ENCODE results near the gene ST7.

The ST7 gene

DNA sequence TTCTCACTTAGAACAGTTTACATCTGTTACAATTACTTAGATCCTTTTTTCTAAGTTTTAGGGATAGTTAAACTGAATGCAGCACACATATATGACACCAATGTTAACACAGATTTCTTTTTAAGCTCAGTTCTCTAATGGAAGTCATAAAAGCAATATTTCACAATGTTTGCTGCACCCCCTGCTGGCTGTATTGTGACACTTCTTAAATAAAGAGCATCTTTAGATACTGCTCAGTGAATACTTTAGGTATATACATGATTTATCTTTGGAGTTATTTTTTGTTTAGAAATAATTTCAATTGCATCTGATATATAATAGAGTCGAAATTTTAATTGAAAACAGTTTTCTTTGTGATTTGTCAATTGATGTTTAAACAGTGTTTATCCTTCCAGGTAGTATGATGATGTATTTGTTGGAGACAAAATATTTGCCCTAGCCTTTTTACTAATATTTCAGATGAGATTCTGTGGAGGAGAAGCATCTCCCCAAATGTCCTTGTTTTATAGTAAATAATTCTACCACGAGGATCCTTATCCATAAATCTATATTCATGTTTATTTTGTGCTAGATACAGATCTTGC lies 174.4 kb downstream of the ST7 start:
- Histone ChIP-seq H3K4me2 (ENCODE audit: low read depth, low read length, poor library complexity, severe bottlenecking) (no peak overlapping the region), H2AFZ (ENCODE audit: low read length) (no peak overlapping the region), H3K79me2 (ENCODE audit: insufficient read depth, low read length) (no peaks in the 10 kb centered on the region), H3K9me2 (replicated peaks; ENCODE audit: low read depth, low read length) (no peaks in the 10 kb centered on the region), H4K20me1 (ENCODE audit: insufficient read depth, low read length, poor library complexity, severe bottlenecking) (no peaks in the 10 kb centered on the region), H3K9me3 (ENCODE audit: insufficient read depth, low read depth, low read length) (no peaks in the 10 kb centered on the region), H3K36me3 (ENCODE audit: insufficient read depth, low read length) (no peaks in the 10 kb centered on the region), H3K4me3 (ENCODE audit: low read length, poor library complexity, severe bottlenecking) (no peak overlapping the region), H3F3A (ENCODE audit: low read depth) (no peaks in the 10 kb centered on the region), H3K9ac (ENCODE audit: low read depth, low read length, poor library complexity, severe bottlenecking) (no peak overlapping the region), H3K27me3 (ENCODE audit: insufficient read depth, low read length, poor library complexity, severe bottlenecking) (no peaks in the 10 kb centered on the region), H3K4me1 (ENCODE audit: insufficient read depth, low read length, poor library complexity, severe bottlenecking) (peaks cover 5% of the 10 kb centered on the region)
- no peak for TF ChIP-seq EZH2phosphoT487 (IDR thresholded peaks at IDR 0.05; ENCODE audit: borderline replicate concordance)
- TF ChIP-seq, protein P1, sequence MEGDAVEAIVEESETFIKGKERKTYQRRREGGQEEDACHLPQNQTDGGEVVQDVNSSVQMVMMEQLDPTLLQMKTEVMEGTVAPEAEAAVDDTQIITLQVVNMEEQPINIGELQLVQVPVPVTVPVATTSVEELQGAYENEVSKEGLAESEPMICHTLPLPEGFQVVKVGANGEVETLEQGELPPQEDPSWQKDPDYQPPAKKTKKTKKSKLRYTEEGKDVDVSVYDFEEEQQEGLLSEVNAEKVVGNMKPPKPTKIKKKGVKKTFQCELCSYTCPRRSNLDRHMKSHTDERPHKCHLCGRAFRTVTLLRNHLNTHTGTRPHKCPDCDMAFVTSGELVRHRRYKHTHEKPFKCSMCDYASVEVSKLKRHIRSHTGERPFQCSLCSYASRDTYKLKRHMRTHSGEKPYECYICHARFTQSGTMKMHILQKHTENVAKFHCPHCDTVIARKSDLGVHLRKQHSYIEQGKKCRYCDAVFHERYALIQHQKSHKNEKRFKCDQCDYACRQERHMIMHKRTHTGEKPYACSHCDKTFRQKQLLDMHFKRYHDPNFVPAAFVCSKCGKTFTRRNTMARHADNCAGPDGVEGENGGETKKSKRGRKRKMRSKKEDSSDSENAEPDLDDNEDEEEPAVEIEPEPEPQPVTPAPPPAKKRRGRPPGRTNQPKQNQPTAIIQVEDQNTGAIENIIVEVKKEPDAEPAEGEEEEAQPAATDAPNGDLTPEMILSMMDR (conservative IDR thresholded peaks at IDR 0.05; ENCODE audit: low read length), result peak; percentile 90

DNA sequence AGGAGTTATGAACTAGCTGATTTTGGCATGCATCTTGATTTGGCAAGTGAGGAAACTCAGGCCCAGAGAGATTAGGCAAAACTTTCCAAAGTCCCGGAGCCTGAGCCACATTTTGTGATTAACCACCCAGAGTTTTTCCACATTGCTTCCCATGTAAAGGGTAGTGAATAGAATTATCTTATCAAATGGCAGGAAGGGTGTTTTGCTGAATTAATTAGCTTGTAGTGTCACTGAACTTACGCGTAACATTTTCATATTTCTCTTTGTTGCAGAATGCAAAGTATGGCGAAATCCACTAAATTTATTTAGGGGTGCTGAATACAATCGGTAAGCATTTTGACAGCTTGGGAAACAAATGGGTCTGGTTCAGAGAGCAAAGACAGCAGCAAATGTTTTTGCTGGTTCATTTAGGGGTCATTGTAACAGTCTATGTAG lies 176.2 kb downstream of the ST7 start:
- H3K9me2 ChIP-seq (replicated peaks; ENCODE audit: low read depth, low read length), result no peaks in the 10 kb centered on the region
- no peaks in the 10 kb centered on the region for H4K20me1 ChIP-seq (ENCODE audit: insufficient read depth, low read length, poor library complexity, severe bottlenecking)
- H3K9ac ChIP-seq (ENCODE audit: low read depth, low read length, poor library complexity, severe bottlenecking), result no peak overlapping the region
- H3K4me2 ChIP-seq (ENCODE audit: low read depth, low read length, poor library complexity, severe bottlenecking), result no peak overlapping the region
- no peaks in the 10 kb centered on the region for H3K36me3 ChIP-seq (ENCODE audit: insufficient read depth, low read length)
- no peak for TF ChIP-seq EZH2phosphoT487 (IDR thresholded peaks at IDR 0.05; ENCODE audit: borderline replicate concordance)
- TF ChIP-seq, protein P1 (conservative IDR thresholded peaks at IDR 0.05; ENCODE audit: low read length), result no peak
- H3K27me3 ChIP-seq (ENCODE audit: insufficient read depth, low read length, poor library complexity, severe bottlenecking), result no peaks in the 10 kb centered on the region
- H3K4me3 ChIP-seq (ENCODE audit: low read length, poor library complexity, severe bottlenecking), result no peak overlapping the region
- no peaks in the 10 kb centered on the region for H3F3A ChIP-seq (ENCODE audit: low read depth)
- H3K9me3 ChIP-seq (ENCODE audit: insufficient read depth, low read depth, low read length), result no peaks in the 10 kb centered on the region
- H3K4me1 ChIP-seq (ENCODE audit: insufficient read depth, low read length, poor library complexity, severe bottlenecking), result peaks cover 5% of the 10 kb centered on the region
- H2AFZ ChIP-seq (ENCODE audit: low read length), result no peak overlapping the region
- no peaks in the 10 kb centered on the region for H3K79me2 ChIP-seq (ENCODE audit: insufficient read depth, low read length)

DNA sequence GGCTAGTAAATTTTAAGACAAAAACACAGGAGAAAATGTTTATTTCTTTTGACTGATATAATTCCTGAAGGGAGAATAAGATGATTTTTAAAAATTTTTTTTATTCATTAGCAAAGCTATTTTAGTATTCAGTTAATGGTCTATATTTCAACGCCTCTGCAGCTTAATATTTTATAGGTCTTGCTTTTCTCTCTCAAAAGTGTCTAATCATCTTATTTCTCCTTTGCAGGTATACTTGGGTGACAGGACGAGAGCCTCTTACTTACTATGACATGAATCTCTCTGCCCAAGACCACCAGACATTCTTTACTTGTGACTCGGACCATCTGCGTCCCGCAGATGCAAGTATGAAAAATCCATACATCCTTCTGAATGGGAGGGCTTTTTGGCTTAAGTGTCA lies 177.0 kb downstream of the ST7 start:
- Histone ChIP-seq H3K79me2 (ENCODE audit: insufficient read depth, low read length) (no peaks in the 10 kb centered on the region), H3K9ac (ENCODE audit: low read depth, low read length, poor library complexity, severe bottlenecking) (no peak overlapping the region), H2AFZ (ENCODE audit: low read length) (no peak overlapping the region), H3K9me2 (replicated peaks; ENCODE audit: low read depth, low read length) (no peaks in the 10 kb centered on the region), H4K20me1 (ENCODE audit: insufficient read depth, low read length, poor library complexity, severe bottlenecking) (no peaks in the 10 kb centered on the region), H3K36me3 (ENCODE audit: insufficient read depth, low read length) (no peaks in the 10 kb centered on the region), H3K4me1 (ENCODE audit: insufficient read depth, low read length, poor library complexity, severe bottlenecking) (no peaks in the 10 kb centered on the region), H3K27me3 (ENCODE audit: insufficient read depth, low read length, poor library complexity, severe bottlenecking) (no peaks in the 10 kb centered on the region), H3F3A (ENCODE audit: low read depth) (no peaks in the 10 kb centered on the region), H3K4me3 (ENCODE audit: low read length, poor library complexity, severe bottlenecking) (no peak overlapping the region), H3K9me3 (ENCODE audit: insufficient read depth, low read depth, low read length) (no peaks in the 10 kb centered on the region), H3K4me2 (ENCODE audit: low read depth, low read length, poor library complexity, severe bottlenecking) (no peak overlapping the region)
- TF ChIP-seq EZH2phosphoT487 (IDR thresholded peaks at IDR 0.05; ENCODE audit: borderline replicate concordance), result no peak
- TF ChIP-seq, protein P1 (conservative IDR thresholded peaks at IDR 0.05; ENCODE audit: low read length), result no peak
